Thyroid gland (tissue), 4 donors: ENCODE measurements around the gene MAGI2. TPM values are rescaled to one million over a fixed set of nuclear protein-coding genes. Genes with fewer than 3 reads are reported as not detected.

ENCODE experiments used
- DNase-seq, 2 donors: peaks; one replicate each; pipeline ENCODE4 v3.0.0-alpha.2; 2019
- H3K27ac ChIP-seq, 3 donors: fragments of 200-600 bp; sonication (generic); 1 replicate in 2 of 3; 2 replicates in 1 of 3; pipeline ENCODE4 v1.5.1; 2016 to 2019; ENCODE audit warnings: mild to moderate bottlenecking in 1 of 3, moderate library complexity in 1 of 3
- H3K27me3 ChIP-seq: fragments of 200-600 bp; sonication (generic); one replicate; pipeline ENCODE4 v1.5.1; 2019
- H3K36me3 ChIP-seq, 2 donors: fragments of 200-600 bp; sonication (generic); one replicate each; pipeline ENCODE4 v1.5.1; 2016 to 2019
- H3K4me1 ChIP-seq, 2 donors: fragments of 200-600 bp; sonication (generic); one replicate each; pipeline ENCODE4 v1.5.1; 2017 to 2019
- H3K4me3 ChIP-seq, 3 donors: fragments of 200-600 bp; sonication (generic); replicated peaks in 1 of 3; 1 replicate in 2 of 3; 2 replicates in 1 of 3; pipeline ENCODE4 v1.5.1; 2016; ENCODE audit warnings: mild to moderate bottlenecking in 1 of 3
- H3K9me3 ChIP-seq: fragments of 200-600 bp; sonication (generic); one replicate; pipeline ENCODE4 v1.5.1; 2017
- CTCF ChIP-seq, 6 experiments: fragments of 200-600 bp in 3 of 6; fragments of 450-650 bp in 3 of 6; sonication (generic) in 3 of 6; IDR thresholded peaks; one replicate each; pipeline ENCODE4 v1.5.1; 2016 to 2019; ENCODE audit warnings: antibody characterized with exemption in 6 of 6, mild to moderate bottlenecking in 2 of 6, inconsistent platforms in 1 of 6, moderate library complexity in 1 of 6
- POLR2A ChIP-seq, 2 donors: fragments of 450-650 bp; IDR thresholded peaks; one replicate each; pipeline ENCODE4 v1.6.1; 2017; ENCODE audit warnings: antibody characterized with exemption in 2 of 2, mild to moderate bottlenecking in 2 of 2, moderate library complexity in 1 of 2
- WGBS, 2 donors: methylation state at CpG; one replicate each; pipeline ENCODE4 v1.1.5; 2017; 5-methylcytosine and 5-hydroxymethylcytosine counted together
- intact Hi-C: fragments of 100-400 bp; cut with DNase I; formaldehyde crosslinking; loops from one replicate; pipeline ENCODE4 v1.15.1; 2023
- small RNA-seq: library from RNA; depleted of rRNA; stranded (forward); fragments of <200 nt; gene quantifications from one replicate; pipeline ENCODE3, GENCODE V24; 2016
- total RNA-seq, 4 donors: library from RNA; depleted of rRNA; stranded (reverse); fragments of >200 nt; gene quantifications; one replicate each; pipeline ENCODE4 v1.2.3, GENCODE V29; 2016

The MAGI2 gene
- total RNA-seq, 4 donors from 2014 or later, result 20.7 to 31.1 (median 26.0) TPM

- H3K4me3 ChIP-seq, result no peak overlapping the region
Measured at GRCh38 chr7:77979219-77979618, 1474.2 kb downstream of the MAGI2 start.

GRCh38 chr7:77975672-77976480, 1477.6 kb downstream of the MAGI2 start:
- no peaks in the 10 kb centered on the region for H3K27me3 ChIP-seq
- no peak for TF ChIP-seq POLR2A (IDR thresholded peaks at IDR 0.05)
- no peak for TF ChIP-seq CTCF (IDR thresholded peaks at IDR 0.05)
- no peak overlapping the region for H3K27ac ChIP-seq
- H3K36me3 ChIP-seq, result no peaks in the 10 kb centered on the region
- no peaks in the 10 kb centered on the region for H3K9me3 ChIP-seq
- no peak for DNase-seq
- 88% methylated on average over 2 of the region's 2 CpGs for WGBS, 2 donors
- no peaks in the 10 kb centered on the region for H3K4me1 ChIP-seq
- intact Hi-C loops, result no loop called here
- no peak overlapping the region for H3K4me3 ChIP-seq

More at GRCh38 chr7:77979219-77979618, 1474.2 kb downstream of the MAGI2 start:
- Histone ChIP-seq H3K27ac (no peak overlapping the region), H3K36me3 (no peaks in the 10 kb centered on the region), H3K4me1 (no peaks in the 10 kb centered on the region), H3K27me3 (no peaks in the 10 kb centered on the region), H3K9me3 (no peaks in the 10 kb centered on the region)
- 71 to 83% methylated on average over 5 of the region's 5 CpGs for WGBS, 2 donors
- intact Hi-C loops, result no loop called here
- TF ChIP-seq CTCF (IDR thresholded peaks at IDR 0.05), result no peak
- no peak for TF ChIP-seq POLR2A (IDR thresholded peaks at IDR 0.05)
- DNase-seq, result no peak

GRCh38 chr7:77971726-77972125, 1481.7 kb downstream of the MAGI2 start:
- H3K36me3 ChIP-seq, result no peaks in the 10 kb centered on the region
- H3K27me3 ChIP-seq, result no peaks in the 10 kb centered on the region
- no peak for TF ChIP-seq CTCF (IDR thresholded peaks at IDR 0.05)
- TF ChIP-seq POLR2A (IDR thresholded peaks at IDR 0.05), result no peak
- H3K27ac ChIP-seq, result no peak overlapping the region
- H3K9me3 ChIP-seq, result no peaks in the 10 kb centered on the region
- H3K4me3 ChIP-seq, result no peak overlapping the region
- DNase-seq, result no peak
- intact Hi-C loops, result no loop called here
- no peaks in the 10 kb centered on the region for H3K4me1 ChIP-seq

GRCh38 chr7:77967429-77967828, 1486.0 kb downstream of the MAGI2 start:
- H3K9me3 ChIP-seq, result no peaks in the 10 kb centered on the region
- H3K4me1 ChIP-seq, result no peaks in the 10 kb centered on the region
- TF ChIP-seq POLR2A (IDR thresholded peaks at IDR 0.05) (no peak), CTCF (IDR thresholded peaks at IDR 0.05) (no peak)
- no peak overlapping the region for H3K27ac ChIP-seq
- intact Hi-C loops, result no loop called here
- H3K4me3 ChIP-seq, result no peak overlapping the region
- H3K27me3 ChIP-seq, result no peaks in the 10 kb centered on the region
- H3K36me3 ChIP-seq, result no peaks in the 10 kb centered on the region
- no peak for DNase-seq

Small RNAs within 50 kb of the gene (small RNA-seq; reads per million reads assigned to genes)
- gene RNU6-337P (not detected), gene RNU6-530P (not detected)
